GM06990 (cell line): ENCODE data around the gene FBLN2.

Experiments used
- DNase-seq: peaks from one replicate; pipeline ENCODE4 v3.0.0-alpha.2; 2011; ENCODE audit not compliant: insufficient read length; ENCODE audit errors: extremely low read depth
- H3K27me3 ChIP-seq: replicated peaks from 2 replicates; pipeline ENCODE4 v1.6.0; 2011; ENCODE audit warnings: low read length; ENCODE audit not compliant: control insufficient read depth, insufficient read depth
- H3K36me3 ChIP-seq: 2 replicates; pipeline ENCODE4 v1.5.1; 2011; ENCODE audit warnings: low read length; ENCODE audit not compliant: control insufficient read depth, insufficient read depth
- H3K4me3 ChIP-seq: replicated peaks from 2 replicates; pipeline ENCODE4 v1.5.1; 2011; ENCODE audit warnings: low read depth, mild to moderate bottlenecking, control low read depth, low read length
- CTCF ChIP-seq: IDR thresholded peaks from 2 replicates; pipeline ENCODE4 v1.5.1; 2011; ENCODE audit warnings: low read length, control low read depth, mild to moderate bottlenecking, inconsistent platforms; ENCODE audit not compliant: insufficient read depth, poor library complexity, severe bottlenecking

Gene FBLN2

DNA sequence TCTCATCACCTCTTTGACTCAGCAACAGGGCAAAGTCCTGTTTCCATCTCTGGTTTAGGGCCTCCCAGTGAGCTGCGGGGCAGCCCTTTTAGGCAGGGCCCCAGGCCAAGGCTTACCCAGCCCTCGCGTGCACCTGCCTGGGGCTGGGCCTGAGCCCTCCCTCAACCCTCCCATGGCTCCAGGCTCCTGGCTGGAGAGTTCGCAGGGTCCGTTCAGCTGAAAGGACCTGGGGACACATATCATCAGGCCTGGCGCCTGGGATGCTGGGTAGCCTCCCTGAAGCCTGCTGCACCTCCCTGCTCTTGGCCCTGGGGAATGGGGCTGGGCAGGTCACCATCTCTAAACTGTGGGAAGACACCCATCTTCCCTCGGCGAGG is 39.1 kb upstream of the FBLN2 start:
- H3K27me3 ChIP-seq, result no peaks in the 10 kb centered on the region
- no peaks in the 10 kb centered on the region for H3K36me3 ChIP-seq
- TF ChIP-seq CTCF, result no peak
- no peak for DNase-seq
- H3K4me3 ChIP-seq, result no peak overlapping the region

GRCh38 chr3:13512451-13512850 is 36.5 kb upstream of the FBLN2 start:
- no peaks in the 10 kb centered on the region for H3K36me3 ChIP-seq
- no peak overlapping the region for H3K4me3 ChIP-seq
- TF ChIP-seq CTCF, result no peak
- no peaks in the 10 kb centered on the region for H3K27me3 ChIP-seq
- DNase-seq, result no peak

DNA sequence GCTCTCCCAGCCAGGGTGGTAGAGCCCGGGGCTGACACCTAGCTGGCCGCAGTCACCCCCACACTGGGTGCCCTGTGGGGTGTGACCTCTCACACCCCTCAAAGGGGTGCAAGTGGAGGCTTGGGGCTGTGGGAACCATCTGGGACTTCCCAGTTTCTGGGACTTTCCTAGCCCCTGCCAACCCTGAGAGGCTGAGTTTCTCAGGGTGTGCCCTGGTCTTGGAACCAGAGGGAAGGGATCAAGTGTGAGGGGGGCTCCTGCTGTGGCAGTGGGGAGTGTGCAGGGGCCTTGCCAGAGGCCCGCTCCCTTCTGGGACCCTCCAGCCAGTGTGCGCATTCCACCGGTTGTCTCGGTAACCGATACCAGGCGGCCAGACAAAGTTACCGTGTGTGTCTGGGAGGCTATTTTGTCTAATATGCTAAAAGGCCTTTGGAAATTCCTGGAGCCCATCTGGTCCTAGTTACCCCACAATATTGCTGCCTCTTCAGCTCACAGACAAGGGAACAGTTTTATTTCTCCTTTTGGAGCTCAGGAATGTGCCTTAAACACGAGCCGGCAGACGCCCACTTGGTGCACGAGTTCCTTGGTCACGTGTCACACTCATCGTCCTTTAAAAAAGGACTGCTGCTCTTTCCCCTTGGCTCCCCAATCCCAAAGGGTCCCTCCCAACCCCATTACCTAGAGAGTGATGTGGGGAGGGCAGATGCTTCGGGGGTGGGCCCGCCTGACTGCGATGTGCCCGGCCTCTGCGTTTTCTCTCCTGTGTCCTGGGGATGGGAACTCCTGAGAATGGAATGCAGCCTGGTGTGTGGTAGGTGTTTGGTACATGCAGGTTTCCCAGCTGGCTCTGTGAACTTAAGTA is 35.6 kb upstream of the FBLN2 start:
- DNase-seq, result no peak
- no peaks in the 10 kb centered on the region for H3K27me3 ChIP-seq
- H3K4me3 ChIP-seq, result no peak overlapping the region

DNA sequence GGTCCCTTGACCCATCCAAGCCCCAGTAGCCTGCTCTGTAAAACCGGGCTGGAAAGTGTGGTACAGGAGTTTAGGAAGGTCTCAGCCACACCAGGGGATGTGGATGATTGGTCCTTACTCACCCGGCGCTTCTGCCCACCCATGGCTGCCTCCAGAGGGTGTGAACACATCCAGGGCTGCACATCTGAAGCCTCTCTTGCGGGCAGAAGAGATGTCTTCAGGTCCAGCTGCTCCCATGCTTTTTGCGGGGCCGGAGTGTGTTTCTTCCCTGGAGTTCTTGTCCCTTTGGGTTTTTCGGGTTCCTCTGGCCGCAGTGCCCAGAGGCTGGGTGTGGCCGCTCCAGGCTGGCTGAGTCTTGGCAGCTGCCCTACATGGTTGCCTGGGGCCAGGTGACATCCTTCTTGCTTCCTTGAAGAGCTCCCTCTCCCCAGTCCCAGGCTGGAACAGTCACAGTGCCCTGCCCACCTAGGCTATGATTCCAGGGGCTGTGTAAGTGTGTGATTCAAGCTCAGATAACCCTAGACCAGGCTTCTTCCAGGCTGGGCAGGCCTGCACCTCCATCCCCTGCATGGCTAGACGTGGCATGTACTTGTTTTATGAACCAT is 34.9 kb upstream of the FBLN2 start:
- no peaks in the 10 kb centered on the region for H3K27me3 ChIP-seq
- no peak overlapping the region for H3K4me3 ChIP-seq
- no peak for DNase-seq
- no peak for TF ChIP-seq CTCF
- H3K36me3 ChIP-seq, result no peaks in the 10 kb centered on the region

More for the DNA sequence above, 35.6 kb upstream of the FBLN2 start:
- no peak for TF ChIP-seq CTCF
- no peaks in the 10 kb centered on the region for H3K36me3 ChIP-seq

- Histone ChIP-seq H3K4me3 (no peak overlapping the region), H3K27me3 (no peaks in the 10 kb centered on the region), H3K36me3 (no peaks in the 10 kb centered on the region)
- no peak for TF ChIP-seq CTCF
- no peak for DNase-seq
Observed at GRCh38 chr3:13514639-13515435, 34.1 kb upstream of the FBLN2 start.
